Measurements from ENCODE around the gene ELMO3. TPM values are rescaled to one million over a fixed set of nuclear protein-coding genes. Genes with fewer than 3 reads are reported as not detected.
A peak's percentile ranks its signal among the peaks of the same experiment; 100 is the strongest.

ELMO3 gene
- total RNA-seq, 1 experiment from 2014 or later: 0.48 TPM

DNA sequence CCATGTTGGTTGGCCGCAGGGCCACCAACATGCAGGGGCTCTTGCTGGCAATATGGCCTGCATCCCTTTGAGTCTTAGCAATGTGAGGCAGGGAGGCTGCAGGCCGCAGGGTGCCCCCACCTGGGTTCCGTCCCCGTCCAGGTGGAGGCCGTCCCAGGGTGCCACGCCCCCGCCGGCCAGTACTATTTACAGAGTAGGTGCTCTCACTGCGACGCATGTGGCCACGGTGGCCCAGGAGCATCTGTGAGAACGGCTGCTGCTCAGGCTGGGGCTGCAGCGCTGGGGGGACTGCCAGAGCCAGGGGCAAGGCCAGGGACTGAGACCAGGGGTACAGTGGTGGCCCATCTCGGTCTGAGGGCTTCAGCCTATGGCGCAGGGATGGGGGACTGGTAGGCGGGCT, 18.8 kb upstream of the ELMO3 start:
- DNase-seq (ENCODE audit: low read depth): no peak

DNA sequence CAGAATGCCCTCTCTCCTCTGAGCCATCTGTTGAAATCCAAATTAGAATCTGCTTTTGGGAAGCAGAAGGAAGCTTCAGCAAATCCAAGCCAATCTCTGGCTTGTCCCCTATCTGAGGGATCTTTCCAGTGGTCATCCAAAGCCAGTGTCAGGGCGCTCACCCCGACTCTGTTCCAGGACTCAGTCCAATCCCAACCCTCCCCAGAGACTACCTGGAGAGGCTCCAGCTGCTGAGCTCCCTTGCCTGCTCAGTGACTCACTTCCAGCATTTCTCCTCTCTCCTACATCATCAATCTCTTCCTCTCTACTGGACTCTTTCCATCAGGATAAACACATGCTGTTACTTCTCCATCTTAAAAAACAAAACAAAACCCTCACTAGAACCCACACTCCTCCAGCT, 17.6 kb upstream of the ELMO3 start:
- DNase-seq (ENCODE audit: low read depth): peak; percentile 85

DNA sequence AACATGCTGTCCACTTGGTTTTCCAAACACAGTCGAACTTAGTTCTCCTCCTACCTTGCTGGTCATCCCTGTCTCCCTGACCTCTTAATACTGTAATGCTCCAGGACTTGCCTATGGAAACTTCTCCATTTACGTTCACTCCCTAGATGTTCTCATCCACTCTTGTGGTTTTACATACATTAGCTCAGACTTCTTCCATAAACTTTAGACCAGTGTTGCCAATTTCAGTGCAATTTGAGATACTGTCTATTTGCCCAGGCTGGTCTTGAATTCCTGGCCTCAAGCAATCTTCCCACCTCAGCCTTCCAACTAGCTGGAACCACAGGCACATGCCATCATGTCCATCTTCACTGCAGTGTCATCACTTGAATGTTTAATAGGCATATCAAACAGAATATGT, 16.6 kb upstream of the ELMO3 start:
- no peak for DNase-seq (ENCODE audit: low read depth)

DNA sequence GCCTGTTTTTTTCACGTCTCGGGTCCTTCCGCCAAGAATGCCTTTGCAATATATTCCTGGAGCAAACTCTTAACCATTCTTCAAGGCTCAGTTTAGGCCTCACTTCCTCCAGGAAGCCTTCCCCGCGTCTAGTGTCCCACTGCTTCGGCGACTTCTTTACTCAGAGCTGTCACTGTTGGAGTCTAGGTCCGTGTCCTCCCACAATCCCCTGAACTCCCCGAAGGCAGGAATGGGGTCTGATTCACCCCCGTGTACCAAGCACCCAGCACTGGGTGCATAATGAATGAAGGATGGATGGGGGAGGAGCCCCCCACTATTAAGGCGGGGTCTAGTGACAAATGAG, 15.7 kb upstream of the ELMO3 start:
- no peak for DNase-seq (ENCODE audit: low read depth)

DNA sequence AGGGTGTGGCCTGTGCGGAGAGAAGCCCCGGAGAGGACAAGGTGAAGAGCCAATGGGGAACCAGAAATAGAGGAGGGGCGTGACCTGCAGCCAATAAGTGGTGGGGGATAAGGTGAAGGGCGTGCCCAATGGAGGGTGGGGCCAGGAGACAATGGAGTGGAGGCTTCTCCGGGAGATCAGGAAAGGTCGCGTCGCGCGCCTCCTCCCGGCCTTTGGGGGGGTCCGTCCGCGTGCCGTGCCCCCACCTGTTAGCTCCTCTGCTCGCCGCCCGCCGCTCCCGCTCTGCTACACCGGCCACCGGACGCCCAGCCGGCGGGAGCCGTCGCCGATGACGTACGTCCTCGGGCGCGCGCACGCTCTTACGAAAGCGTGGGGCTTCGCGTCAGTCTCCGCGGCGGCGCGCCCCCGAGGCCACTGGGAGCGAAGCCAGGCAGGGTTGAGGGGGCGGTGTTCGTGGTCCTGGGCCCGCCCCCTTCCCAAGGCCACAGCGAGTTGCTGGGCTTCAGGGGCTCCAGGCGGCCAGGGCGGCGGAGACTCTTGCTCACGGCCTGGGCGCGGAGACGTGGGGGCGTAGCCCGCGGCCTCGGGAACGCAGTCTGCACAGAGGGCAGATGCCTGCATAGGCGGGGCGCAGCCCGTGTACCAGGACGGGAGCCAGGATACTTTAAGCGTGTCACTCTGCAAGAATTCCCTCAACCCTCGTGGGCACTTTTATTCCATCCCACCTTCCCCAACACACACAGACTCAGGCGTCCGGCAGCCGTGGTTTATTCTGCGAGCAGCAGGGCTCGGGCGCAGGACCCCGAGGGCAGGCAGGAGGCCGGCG, 15.1 kb upstream of the ELMO3 start, which contains the start of gene MATCAP1:
MATCAP1 (minus strand) TSS at position 337 of the 826 bp plus-strand sequence. CDS start 3,353 bp downstream, outside the sequence.
- DNase-seq (ENCODE audit: low read depth): peak; percentile 98

DNA sequence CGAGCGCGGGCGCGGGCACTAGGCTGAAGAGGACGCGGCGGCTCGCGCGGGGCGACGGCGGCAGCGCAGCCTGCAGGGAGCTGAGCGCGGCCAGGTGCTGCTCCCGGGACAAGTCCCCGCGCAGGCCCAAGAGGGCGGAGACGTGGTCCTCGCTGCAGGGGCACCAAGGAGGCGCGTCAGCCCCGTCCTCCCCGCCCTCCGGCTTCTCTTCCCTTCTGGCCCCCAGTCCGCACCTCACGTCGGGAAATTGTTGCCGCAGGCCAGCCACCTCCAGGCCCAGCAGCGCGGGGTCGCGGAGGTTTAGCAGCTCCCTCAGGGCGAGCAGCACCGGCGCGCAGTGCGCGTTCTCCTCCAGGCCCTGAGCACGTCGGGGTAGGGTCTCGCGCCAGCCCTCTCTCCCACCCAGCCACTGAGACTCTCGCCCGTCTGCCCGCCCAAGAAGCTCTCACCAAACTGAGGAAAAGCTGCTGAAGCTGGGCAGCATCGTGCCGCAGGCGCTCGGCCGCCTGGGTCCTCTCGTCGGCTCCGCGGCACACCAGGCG, 14.4 kb upstream of the ELMO3 start:
- no peak for DNase-seq (ENCODE audit: low read depth)

DNA sequence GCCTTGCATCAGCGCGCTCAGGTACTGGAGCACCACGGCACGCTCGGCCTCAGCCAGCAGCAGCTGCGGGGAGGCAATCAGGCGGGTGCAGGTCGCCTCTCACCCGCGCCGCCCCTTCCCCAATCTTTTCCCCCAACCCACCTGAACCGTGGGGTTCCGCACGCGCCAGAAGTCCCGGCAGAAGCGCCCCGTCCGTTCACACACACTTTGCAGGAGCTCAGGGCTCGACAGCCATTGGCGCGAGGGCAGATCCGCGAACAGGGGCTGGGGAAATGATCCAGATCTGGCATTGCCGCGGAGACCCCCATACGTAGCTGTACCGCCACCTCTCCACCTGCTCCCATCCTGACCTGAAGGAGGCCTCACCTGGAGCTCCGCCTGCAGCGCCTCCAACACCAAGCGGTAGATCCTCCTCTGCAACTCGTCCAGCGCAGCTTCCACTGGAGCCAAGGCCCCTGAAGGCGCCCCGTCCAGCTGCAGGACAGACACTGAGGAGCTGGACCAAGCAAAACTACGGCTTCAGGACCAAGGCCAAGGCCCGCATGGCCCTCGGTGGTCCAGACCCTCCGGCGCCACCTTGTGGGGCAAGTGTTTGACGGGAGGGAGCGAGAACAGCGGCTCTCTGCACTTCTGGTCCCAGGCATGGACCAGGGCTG, 13.8 kb upstream of the ELMO3 start:
- DNase-seq (ENCODE audit: low read depth): peak; percentile 90

DNA sequence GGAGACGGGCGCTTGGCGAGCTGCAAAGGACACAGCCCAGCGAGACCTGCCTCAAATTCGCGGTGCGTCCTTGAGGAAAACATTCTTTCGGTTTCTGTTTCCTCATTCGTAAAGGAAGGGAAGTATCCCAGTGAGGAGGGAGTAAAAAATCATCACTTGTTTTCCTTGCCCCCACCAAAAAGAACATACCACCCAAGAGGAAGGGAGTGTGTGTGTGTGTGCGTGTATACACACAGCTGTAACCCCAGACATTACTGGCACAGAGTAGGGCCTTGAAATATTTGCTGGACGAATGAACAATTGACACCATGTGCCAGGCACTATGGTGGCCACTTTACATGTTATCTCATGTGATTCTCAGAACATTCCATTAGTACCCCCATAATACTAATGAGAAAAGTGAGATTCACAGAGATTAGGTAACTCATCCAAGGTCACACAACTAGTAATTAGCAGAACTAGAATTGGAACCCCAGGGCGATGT, 13.2 kb upstream of the ELMO3 start:
- DNase-seq (ENCODE audit: low read depth): no peak

DNA sequence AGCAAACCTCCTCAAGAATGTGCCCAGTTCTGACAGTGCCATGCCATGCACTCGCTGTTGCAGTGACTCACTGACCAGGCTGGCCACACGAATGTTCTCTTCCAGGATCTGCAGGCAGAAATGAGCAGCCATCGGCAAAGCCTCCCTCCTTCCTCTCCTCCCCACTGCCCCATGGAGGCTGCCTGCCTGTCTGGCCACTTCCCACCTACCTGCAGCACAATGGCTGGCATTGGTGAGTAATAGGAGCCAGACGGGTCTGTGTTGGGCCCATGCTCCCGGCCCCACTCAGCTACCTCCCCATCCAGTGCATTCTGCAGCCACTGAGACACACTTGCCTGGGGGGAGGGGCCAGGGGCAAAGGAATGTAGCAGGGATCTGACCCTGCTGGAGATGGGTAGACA, 12.4 kb upstream of the ELMO3 start:
- DNase-seq (ENCODE audit: low read depth): peak; percentile 71

DNA sequence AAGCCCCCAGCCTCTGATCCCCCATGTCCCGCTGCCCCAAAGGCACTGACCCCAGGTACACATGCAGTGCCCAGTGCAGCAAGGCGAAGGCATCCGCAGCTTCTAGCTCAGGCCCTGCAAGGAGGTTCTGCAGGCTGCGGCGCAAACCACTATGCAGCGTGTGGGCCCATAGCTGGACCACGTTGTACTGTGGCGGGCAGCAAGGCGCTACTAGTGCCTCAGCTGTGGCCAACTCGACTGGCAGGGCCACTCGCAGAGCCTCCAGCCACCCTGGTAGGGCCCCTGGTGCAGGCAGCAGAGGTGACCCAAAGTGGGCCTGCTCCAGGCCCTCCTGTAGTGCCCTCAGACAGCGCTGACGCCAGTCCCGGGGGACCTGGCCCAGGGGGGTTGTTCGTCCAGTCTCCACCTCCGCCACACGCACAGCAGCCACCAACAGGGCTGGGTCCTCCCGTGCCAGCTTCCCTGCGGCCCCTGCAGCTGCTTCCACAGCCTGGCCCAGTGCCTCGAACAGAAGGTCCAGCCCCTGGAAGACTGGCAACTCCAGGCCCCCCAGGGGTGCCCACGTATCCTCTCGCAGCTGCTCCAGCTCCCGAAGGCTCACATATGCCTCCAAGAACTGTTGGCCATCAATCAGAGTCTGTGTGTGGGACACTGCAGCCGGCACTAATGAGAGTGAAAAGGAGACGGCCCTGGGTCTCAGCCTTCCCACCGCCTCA, 11.6 kb upstream of the ELMO3 start:
- DNase-seq (ENCODE audit: low read depth): no peak

DNA sequence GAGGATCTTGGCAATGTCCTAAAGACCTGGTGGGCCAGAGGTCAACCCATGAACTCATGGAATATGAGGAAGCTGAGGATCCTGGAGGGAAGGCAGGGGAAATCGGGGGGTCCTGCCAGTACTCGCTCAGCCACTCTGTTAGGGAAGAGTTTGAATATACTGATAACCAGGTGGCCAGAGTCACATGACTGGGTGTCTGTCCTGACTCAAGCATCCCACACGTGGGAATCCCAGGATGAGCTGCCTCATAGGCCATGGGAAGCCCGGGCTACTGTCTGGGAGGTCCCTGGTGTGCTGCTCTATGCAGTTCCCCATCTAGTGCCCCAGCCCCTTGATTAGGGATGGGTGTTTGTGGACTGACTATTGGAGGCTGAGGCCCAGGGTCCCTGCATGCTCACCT, 10.6 kb upstream of the ELMO3 start:
- DNase-seq (ENCODE audit: low read depth): no peak

DNA sequence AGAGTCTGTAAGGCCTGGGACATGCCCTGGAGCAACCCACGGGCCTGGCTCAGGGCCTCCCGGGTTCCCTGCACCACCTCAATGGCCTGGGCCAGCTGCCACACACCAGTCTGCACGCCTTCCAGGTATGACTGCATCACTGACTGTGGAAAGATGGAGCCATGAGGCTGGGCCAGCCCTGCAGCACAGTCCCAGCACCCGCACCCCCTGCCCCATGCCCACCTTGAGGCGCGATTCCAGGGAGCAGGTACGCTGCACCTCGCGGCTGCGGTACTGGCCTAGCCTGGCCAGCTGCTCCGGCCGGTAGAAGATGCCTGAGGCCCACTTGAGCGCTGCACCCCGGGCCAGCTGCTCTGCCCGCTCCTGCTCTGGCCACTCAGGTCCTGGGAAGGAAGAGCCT, 10.1 kb upstream of the ELMO3 start:
- DNase-seq (ENCODE audit: low read depth): no peak

DNA sequence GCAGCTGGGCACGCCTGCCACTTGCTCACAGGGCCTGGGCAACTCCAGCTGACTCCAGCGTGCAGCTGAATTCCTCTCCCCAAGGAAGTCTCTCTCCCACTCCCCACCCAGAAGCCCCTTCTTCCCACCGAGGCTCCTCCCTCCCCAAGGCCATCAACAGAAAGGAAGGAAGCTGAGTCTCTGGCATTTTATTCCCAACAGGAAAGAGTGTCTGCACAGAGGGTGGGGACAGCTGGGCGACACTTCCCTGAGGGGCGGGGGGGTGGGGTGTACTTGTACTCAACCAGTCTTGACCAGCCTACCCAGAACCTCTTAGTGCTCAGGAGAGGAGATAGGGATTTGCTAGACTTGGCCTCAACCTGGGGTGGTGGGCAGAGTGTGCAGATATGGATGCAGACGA, 8.9 kb upstream of the ELMO3 start, which contains the start of gene EXOC3L1:
EXOC3L1 (minus strand) TSS at position 96 of the 400 bp plus-strand sequence. CDS start 460 bp downstream, outside the sequence.
- no peak for DNase-seq (ENCODE audit: low read depth)

DNA sequence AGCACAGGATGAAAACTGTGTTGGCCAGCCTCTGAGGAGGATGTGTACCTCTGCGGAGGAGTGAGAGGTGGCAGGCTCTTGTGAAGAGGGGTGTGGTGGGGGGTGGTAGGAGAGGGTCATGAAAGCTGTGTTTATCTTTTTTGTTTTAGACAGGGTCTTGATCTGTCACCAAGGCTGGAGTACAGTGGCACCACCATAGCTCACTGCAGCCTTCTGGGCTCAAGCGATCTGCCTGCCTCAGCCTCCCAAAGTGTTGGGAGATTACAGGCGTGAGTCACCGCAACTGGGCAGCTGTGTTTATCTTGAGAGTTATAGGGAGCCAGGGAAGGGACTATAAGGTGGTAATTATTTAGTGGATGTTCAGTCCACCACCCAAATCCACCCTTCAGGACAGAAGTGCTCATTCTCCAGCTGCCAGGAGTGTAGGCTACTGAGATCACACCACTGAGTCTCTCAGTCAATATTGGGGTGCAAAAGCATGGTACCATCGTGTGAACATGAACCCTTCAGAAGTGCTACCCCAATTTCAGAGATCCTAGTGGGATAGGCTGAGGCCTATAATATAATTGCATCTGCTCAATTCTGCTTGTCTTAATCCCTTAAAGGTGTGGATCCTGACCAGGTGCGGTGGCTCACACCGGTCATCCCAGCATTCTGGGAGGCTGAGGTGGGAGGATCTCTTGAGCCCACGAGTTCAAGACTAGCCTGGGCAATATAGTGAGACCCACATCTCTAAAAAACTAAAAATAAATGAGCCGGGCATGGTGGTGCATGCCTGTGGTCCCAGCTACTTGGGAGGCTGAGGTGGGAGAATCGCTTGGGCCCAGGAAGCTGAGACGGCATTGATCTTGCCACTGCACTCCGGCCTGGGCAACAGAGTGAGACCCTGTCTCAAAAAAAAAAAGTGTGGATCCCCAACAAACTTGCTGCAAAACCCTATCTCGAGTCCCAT, 8.2 kb upstream of the ELMO3 start:
- peak; percentile 56 for DNase-seq (ENCODE audit: low read depth)

DNA sequence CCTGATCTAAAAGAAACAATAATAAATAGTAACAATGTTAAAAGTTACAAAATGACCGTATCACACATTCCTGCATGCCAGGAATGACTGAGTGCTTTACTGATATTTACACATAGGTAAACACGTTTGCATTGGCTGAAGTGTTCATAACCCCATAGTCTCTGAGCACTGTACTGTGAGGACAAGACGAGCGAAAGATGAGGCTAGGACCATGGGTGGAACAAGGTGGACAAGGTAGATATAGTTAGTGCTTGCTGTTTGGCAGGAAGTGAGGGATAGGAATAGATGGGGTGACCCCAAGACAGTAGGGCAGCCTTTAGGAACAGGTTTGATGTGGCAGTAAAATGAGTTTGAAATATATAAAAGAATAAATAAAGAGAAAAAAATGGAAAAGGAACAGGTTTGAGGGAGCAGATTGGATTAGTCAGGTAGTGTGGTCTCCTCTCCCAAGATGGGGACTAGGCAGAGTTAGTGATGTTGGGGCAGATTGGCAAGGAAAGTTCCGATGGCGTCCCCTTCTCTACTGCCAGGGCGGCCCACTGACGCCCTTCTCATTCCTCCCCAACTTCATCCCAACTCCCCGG, 7.4 kb upstream of the ELMO3 start:
- DNase-seq (ENCODE audit: low read depth): no peak

DNA sequence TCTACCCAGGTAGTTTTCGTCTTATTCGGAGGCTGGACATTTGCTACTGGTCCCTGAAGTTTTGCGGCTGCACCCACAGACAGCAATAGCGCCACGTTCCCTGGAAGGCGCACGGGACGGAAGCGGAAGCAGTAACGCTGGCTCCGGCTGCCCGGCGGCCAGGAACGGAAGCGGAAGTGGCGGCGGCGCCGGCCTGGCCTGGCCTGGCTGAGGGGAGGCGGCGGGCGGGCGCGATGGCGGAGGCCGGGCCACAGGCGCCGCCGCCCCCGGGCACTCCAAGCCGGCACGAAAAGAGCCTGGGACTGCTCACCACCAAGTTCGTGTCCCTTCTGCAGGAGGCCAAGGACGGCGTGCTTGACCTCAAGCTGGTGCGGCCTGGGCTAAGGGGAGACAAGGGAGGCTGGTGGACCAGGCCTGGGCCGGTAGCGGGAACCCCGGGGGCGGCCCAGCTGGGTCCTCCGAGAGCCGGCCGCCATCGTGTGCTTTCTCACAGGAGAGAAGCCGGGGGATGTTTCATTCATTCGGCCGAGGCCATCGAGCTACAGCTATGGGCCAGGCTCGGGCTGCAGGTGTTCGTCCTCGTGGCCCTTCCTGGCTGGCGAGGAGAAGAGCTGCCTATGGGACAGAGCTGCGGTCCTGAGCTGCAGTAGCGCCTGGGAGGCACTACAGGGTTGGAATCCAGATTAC, 6.8 kb upstream of the ELMO3 start, which contains the start of gene E2F4:
E2F4 (plus strand) TSS at position 161 of the 687 bp plus-strand sequence; CDS start at position 234, 73 bp downstream.
- peak; percentile 91 for DNase-seq (ENCODE audit: low read depth)

DNA sequence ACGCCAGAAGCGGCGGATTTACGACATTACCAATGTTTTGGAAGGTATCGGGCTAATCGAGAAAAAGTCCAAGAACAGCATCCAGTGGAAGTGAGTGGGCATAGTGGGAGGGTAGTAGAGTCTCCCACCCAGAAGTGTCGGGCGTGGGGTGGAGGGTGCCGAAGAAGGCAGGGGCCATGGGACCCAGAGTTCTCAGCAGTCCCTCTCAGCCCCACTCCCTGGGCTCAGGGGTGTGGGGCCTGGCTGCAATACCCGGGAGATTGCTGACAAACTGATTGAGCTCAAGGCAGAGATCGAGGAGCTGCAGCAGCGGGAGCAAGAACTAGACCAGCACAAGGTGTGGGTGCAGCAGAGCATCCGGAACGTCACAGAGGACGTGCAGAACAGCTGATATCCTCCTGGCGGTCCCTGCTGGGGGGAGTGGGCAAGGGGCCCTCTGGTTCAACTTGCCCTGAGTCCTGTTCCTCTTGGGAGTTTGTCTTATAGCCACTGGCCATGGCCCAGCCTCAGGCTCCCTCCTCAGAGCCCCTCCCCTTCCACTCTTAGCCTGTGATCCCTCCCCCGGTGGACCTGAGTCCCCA, 6.1 kb upstream of the ELMO3 start:
- DNase-seq (ENCODE audit: low read depth): no peak

DNA sequence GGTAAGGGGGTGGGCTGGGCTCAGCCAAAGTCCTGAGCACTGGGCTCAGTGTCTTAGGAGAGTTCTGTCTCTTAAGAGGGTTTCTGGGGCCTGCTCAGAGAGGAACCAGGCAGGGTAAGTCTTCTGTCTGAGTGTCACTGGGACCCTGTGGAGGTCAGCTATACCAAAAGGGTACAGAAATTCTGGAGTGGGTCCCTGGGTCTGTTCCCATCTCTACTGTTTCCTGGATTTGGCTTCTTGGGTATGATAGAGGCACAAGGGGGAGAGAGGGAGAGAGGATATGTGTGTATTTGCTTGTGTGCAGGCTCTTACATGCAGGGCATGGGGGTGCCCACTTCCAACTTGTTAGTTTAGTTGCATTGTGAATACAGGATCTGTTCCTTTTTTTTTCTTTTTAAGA, 5.4 kb upstream of the ELMO3 start:
- DNase-seq (ENCODE audit: low read depth): no peak

DNA sequence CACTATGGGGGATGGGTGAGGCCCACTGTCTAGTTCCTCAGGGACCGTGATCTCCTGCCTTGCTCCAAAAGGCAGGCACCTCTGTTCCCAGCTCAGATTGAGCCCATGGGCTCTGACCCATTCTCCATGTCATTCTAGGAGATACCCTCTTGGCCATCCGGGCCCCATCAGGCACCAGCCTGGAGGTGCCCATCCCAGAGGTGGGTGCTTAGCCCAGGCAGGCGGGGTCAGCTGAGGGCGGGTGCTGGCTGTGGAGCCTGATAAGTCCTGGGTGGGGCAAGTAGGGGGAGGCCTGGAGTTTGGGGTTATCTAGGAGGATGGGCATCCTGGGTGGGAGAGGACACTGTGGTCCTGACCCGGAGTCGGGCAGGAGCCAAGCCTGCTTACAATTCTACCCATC, 4.7 kb upstream of the ELMO3 start:
- no peak for DNase-seq (ENCODE audit: low read depth)

All from RPMI7951 (cell line).